HepG2 (cell line): ENCODE results near the gene TIFAB. TPM values are rescaled to one million over a fixed set of nuclear protein-coding genes. Genes with fewer than 3 reads are reported as not detected.
A peak's percentile ranks its signal among the peaks of the same experiment; 100 is the strongest.

ENCODE experiments used
- DR1 ChIP-seq: sonication (generic); formaldehyde crosslinking; IDR thresholded peaks from 2 replicates; pipeline ENCODE4 v1.8.0; 2021; ENCODE audit warnings: mild to moderate bottlenecking, missing genetic modification reagents, inconsistent platforms
- HOXA7 ChIP-seq: sonication (generic); formaldehyde crosslinking; IDR thresholded peaks from 2 replicates; pipeline ENCODE4 v1.8.1; 2022; ENCODE audit warnings: mild to moderate bottlenecking, missing genetic modification reagents, moderate library complexity
- MAFG ChIP-seq: sonication (generic); formaldehyde crosslinking; IDR thresholded peaks from 2 replicates; pipeline ENCODE4 v1.5.1; 2020; ENCODE audit warnings: mild to moderate bottlenecking, missing genetic modification reagents
- MBNL3 ChIP-seq: fragments of 250-450 bp; sonication (Bioruptor Pico); conservative IDR thresholded peaks from 2 replicates; pipeline ENCODE4 v1.8.0; 2022; ENCODE audit warnings: mild to moderate bottlenecking, inconsistent platforms
- NFIB ChIP-seq: sonication (generic); formaldehyde crosslinking; IDR thresholded peaks from 2 replicates; pipeline ENCODE4 v1.9.0; 2021; ENCODE audit warnings: missing genetic modification reagents, mild to moderate bottlenecking, borderline replicate concordance
- PLSCR1 ChIP-seq: sonication (generic); formaldehyde crosslinking; IDR thresholded peaks from 2 replicates; pipeline ENCODE4 v1.5.0; 2020; ENCODE audit warnings: missing genetic modification reagents, mild to moderate bottlenecking, borderline replicate concordance
- RAD51 ChIP-seq: fragments of 450-650 bp; IDR thresholded peaks from 2 replicates; pipeline ENCODE4 v1.6.1; 2016; ENCODE audit warnings: borderline replicate concordance
- RXRB ChIP-seq: IDR thresholded peaks from 2 replicates; pipeline ENCODE4 v1.6.1; 2016; ENCODE audit warnings: borderline replicate concordance, missing genetic modification reagents, missing compliant biosample characterization
- SATB2 ChIP-seq: sonication (generic); formaldehyde crosslinking; IDR thresholded peaks from 2 replicates; pipeline ENCODE4 v1.5.0; 2020; ENCODE audit warnings: missing genetic modification reagents
- SMAD9 ChIP-seq: sonication (generic); formaldehyde crosslinking; IDR thresholded peaks from 2 replicates; pipeline ENCODE4 v1.5.1; 2020; ENCODE audit warnings: mild to moderate bottlenecking, missing genetic modification reagents
- SOX5 ChIP-seq: IDR thresholded peaks from 2 replicates; pipeline ENCODE4 v1.6.1; 2016; ENCODE audit warnings: borderline replicate concordance
- SP4 ChIP-seq: sonication (generic); formaldehyde crosslinking; IDR thresholded peaks from 2 replicates; pipeline ENCODE4 v1.8.1; 2023; ENCODE audit warnings: mild to moderate bottlenecking, missing genetic modification reagents
- SRSF9 ChIP-seq: fragments of 200-400 bp; formaldehyde crosslinking; IDR thresholded peaks from 2 replicates; pipeline ENCODE4 v1.6.1; 2018; ENCODE audit warnings: borderline replicate concordance, mild to moderate bottlenecking, low read depth, low read length; ENCODE audit not compliant: insufficient read depth, poor library complexity, severe bottlenecking
- TFDP1 ChIP-seq: IDR thresholded peaks from 2 replicates; pipeline ENCODE4 v1.6.1; 2016; ENCODE audit warnings: missing compliant biosample characterization, missing genetic modification reagents, borderline replicate concordance
- XBP1 ChIP-seq: sonication (generic); formaldehyde crosslinking; IDR thresholded peaks from 2 replicates; pipeline ENCODE4 v1.5.0; 2020; ENCODE audit warnings: missing genetic modification reagents
- ZBTB43 ChIP-seq: sonication (generic); formaldehyde crosslinking; conservative IDR thresholded peaks from 2 replicates; pipeline ENCODE4 v1.4.0; 2020; ENCODE audit warnings: missing genetic modification reagents
- ZNF670 ChIP-seq: sonication (generic); formaldehyde crosslinking; IDR thresholded peaks from 2 replicates; pipeline ENCODE4 v1.8.0; 2022; ENCODE audit warnings: mild to moderate bottlenecking, missing genetic modification reagents, borderline replicate concordance
- ZSCAN30 ChIP-seq: sonication (generic); formaldehyde crosslinking; IDR thresholded peaks from 2 replicates; pipeline ENCODE4 v1.5.0; 2020; ENCODE audit warnings: mild to moderate bottlenecking, missing genetic modification reagents
- polyA plus RNA-seq, 8 experiments: library from polyadenylated mRNA; depleted of rRNA in 3 of 8; stranded (reverse) in 7 of 8; unstranded in 1 of 8; fragments of >200 nt; fragmentation: Illumina TruSeq in 4 of 8; extraction: Trizol in 4 of 8; gene quantifications; 2 replicates each; pipeline versions ENCODE4 v1.2.1 to v1.2.3, GENCODE V29; 2011 to 2016; ENCODE audit warnings: low read depth in 4 of 8, missing spikeins in 1 of 8, mixed read lengths in 1 of 8; ENCODE audit not compliant: insufficient read depth in 1 of 8
- total RNA-seq, 5 experiments: library from RNA; depleted of rRNA; stranded (reverse); fragments of >200 nt; fragmentation: Illumina TruSeq; extraction: Trizol; gene quantifications; 2 replicates each; pipeline ENCODE4 v1.2.3, GENCODE V29; 2016; ENCODE audit warnings: low read depth in 1 of 5
- TF ChIP-seq, protein P1 (sequence below): sonication (generic); formaldehyde crosslinking; IDR thresholded peaks from 2 replicates; pipeline ENCODE4 v1.4.0; 2020; ENCODE audit warnings: missing genetic modification reagents, borderline replicate concordance
- TF ChIP-seq, protein P2 (sequence below), 2 experiments: sonication (generic) in 1 of 2; formaldehyde crosslinking in 1 of 2; IDR thresholded peaks; 2 replicates each; pipeline versions ENCODE4 v1.4.0 to v1.6.1; 2018 to 2020; ENCODE audit warnings: missing genetic modification reagents in 2 of 2, borderline replicate concordance in 1 of 2, low read depth in 1 of 2, mild to moderate bottlenecking in 1 of 2, missing biosample characterization in 1 of 2

TIFAB gene
- total and polyA plus RNA-seq, 2 of the 13 experiments (the other 11 are each of a cell fraction or from before 2014, with no cell fraction given), result not detected

DNA sequence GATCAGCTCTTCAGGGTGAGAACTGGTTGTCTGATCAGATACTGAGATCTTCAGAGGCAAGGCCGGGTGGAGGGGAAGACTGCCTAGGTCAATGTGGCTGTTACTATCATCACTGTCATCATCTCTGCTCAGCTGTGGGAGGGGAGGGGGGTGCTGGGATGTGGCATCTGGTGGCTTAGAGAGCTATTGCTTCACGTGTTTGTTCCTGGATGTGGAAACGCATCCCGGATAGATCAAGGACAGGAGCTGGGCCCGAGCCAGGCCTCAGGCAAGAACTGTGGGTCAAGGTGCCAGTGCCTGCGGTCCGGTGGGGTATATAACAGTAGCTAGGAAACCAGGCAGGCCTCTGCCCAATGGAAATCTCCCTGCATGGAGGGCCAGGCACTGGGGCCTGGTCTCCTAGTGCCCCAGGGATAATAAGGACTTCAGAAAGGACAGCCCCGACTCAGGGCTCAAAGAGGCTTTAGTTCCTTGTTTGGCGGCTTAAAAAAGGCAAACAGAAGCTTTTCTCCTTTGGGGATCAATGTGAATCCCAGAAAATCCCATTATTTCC lies 30.3 kb upstream of the TIFAB start (continued):
- peak; percentile 41; the same call in 1 of the 2 replicates for TF ChIP-seq SP4
- no peak for TF ChIP-seq RAD51
- no peak for TF ChIP-seq MAFG (CRISPR knock-in tag)
- TF ChIP-seq ZNF670 (CRISPR knock-in tag), result no peak
- no peak; the same call in 1 of the 2 replicates for TF ChIP-seq HOXA7 (CRISPR knock-in tag)
- TF ChIP-seq SMAD9, result no peak
- TF ChIP-seq TFDP1 (CRISPR knock-in tag), result no peak
- TF ChIP-seq SRSF9, result no peak
- 0 out of 2 replicates have a peak, but pooled peaks have one; percentile 31 for TF ChIP-seq DR1 (CRISPR knock-in tag)
- TF ChIP-seq SOX5 (CRISPR knock-in tag), result peak; percentile 72; the same call in 1 of the 2 replicates
- TF ChIP-seq, protein P1, sequence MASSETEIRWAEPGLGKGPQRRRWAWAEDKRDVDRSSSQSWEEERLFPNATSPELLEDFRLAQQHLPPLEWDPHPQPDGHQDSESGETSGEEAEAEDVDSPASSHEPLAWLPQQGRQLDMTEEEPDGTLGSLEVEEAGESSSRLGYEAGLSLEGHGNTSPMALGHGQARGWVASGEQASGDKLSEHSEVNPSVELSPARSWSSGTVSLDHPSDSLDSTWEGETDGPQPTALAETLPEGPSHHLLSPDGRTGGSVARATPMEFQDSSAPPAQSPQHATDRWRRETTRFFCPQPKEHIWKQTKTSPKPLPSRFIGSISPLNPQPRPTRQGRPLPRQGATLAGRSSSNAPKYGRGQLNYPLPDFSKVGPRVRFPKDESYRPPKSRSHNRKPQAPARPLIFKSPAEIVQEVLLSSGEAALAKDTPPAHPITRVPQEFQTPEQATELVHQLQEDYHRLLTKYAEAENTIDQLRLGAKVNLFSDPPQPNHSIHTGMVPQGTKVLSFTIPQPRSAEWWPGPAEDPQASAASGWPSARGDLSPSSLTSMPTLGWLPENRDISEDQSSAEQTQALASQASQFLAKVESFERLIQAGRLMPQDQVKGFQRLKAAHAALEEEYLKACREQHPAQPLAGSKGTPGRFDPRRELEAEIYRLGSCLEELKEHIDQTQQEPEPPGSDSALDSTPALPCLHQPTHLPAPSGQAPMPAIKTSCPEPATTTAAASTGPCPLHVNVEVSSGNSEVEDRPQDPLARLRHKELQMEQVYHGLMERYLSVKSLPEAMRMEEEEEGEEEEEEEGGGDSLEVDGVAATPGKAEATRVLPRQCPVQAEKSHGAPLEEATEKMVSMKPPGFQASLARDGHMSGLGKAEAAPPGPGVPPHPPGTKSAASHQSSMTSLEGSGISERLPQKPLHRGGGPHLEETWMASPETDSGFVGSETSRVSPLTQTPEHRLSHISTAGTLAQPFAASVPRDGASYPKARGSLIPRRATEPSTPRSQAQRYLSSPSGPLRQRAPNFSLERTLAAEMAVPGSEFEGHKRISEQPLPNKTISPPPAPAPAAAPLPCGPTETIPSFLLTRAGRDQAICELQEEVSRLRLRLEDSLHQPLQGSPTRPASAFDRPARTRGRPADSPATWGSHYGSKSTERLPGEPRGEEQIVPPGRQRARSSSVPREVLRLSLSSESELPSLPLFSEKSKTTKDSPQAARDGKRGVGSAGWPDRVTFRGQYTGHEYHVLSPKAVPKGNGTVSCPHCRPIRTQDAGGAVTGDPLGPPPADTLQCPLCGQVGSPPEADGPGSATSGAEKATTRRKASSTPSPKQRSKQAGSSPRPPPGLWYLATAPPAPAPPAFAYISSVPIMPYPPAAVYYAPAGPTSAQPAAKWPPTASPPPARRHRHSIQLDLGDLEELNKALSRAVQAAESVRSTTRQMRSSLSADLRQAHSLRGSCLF (CRISPR knock-in tag), result no peak
- no peak for TF ChIP-seq NFIB (CRISPR knock-in tag)
- no peak for TF ChIP-seq ZSCAN30 (CRISPR knock-in tag)
- no peak for TF ChIP-seq PLSCR1 (CRISPR knock-in tag)
- no peak for TF ChIP-seq XBP1 (CRISPR knock-in tag)
- no peak for TF ChIP-seq ZBTB43 (CRISPR knock-in tag)
- no peak for TF ChIP-seq SATB2 (CRISPR knock-in tag)
- TF ChIP-seq, protein P2, sequence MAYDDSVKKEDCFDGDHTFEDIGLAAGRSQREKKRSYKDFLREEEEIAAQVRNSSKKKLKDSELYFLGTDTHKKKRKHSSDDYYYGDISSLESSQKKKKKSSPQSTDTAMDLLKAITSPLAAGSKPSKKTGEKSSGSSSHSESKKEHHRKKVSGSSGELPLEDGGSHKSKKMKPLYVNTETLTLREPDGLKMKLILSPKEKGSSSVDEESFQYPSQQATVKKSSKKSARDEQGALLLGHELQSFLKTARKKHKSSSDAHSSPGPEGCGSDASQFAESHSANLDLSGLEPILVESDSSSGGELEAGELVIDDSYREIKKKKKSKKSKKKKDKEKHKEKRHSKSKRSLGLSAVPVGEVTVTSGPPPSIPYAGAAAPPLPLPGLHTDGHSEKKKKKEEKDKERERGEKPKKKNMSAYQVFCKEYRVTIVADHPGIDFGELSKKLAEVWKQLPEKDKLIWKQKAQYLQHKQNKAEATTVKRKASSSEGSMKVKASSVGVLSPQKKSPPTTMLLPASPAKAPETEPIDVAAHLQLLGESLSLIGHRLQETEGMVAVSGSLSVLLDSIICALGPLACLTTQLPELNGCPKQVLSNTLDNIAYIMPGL (CRISPR knock-in tag; IDR thresholded peaks at IDR 0.05; ENCODE audit: borderline replicate concordance in 1 of 2, low read depth in 1 of 2), result no peak
- TF ChIP-seq MBNL3, result no peak
- TF ChIP-seq RXRB (CRISPR knock-in tag), result peak; percentile 82
